ENCODE measurements around the gene TEFM.
"Not testable (repeated sequence)": the region's sequence is repeated elsewhere in the genome, so short reads cannot be mapped to it uniquely, and the experiment has no call there.

Gene TEFM

GRCh38 chr17:30906101-30906911, at the start of gene TEFM:
Gene TEFM, minus strand, starts transcription at chr17:30906238. Its CDS starts 40 bp downstream, at chr17:30906198.
- DNase-seq (ENCODE audit: low spot score) (peak; percentile 81), FAIRE-seq (no peak)

GRCh38 chr17:30954046-30954830, 48.2 kb upstream of the TEFM start:
- FAIRE-seq (no peak), DNase-seq (ENCODE audit: low spot score) (no peak)

- FAIRE-seq (no peak), DNase-seq (ENCODE audit: low spot score) (no peak)
Observed at GRCh38 chr17:30952638-30953393, 46.8 kb upstream of the TEFM start.

DNA sequence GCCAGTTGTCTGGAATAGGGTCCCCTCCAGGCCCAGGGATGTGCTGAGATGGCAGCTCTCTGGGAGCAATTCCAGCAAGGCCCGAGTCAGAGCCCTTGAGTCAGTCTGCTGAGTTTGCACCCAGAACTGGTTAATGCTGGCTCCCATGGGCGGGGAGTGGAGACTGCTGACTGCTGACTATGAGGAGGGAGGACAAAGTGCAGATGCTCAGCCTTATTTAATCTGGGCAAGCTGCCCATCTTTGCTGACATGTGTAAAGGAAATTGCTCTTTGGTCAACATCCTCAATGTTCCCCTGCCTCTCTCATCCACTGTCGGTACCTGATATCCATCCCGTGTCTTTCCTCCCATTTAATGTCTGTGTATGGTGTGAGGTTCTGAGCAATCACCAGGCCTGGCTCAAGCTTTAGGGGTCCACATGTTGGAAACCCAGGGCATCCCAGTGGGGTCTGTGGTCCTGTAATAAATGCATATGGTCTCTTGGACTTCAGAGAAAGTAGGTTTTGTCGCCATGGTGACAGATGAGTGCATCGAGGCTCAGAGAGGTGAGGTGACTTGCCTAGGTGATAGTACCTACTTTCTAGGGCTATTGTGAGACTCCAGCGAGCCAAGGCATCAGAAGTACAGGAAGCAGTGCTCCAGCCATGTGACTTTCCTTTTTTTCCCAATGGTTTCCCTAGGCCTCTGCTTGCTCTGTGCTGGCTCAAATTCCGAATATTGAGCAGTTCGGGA, 44.8 kb upstream of the TEFM start:
- FAIRE-seq (peak; percentile 83), DNase-seq (ENCODE audit: low spot score) (peak; percentile 87)

DNA sequence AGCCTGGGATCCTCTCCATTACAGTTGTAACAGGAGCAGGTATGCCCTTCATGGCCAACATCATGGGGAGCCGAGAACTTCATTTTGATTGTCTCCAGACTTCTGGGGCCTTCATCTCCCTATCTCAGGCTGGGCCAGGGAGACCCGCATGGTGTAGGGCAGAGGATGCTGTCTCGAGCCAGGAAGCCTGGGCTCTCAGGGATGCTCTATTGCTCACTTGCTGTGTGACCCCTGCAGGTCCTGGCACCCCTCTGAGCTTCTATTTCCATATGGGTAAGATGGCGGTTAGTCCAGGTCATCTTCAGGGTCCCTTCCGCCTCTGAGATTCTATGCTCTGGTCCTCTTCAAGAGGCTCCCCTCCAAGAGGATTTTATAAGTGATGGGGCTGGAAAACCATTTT, 44.2 kb upstream of the TEFM start:
- FAIRE-seq = no peak
- DNase-seq (ENCODE audit: low spot score) = no peak

- DNase-seq (ENCODE audit: low spot score) (no peak), FAIRE-seq (no peak)
Observed at GRCh38 chr17:30947796-30948195, 41.8 kb upstream of the TEFM start.

GRCh38 chr17:30942308-30943079, 36.5 kb upstream of the TEFM start:
- FAIRE-seq (peak; percentile 96), DNase-seq (ENCODE audit: low spot score) (peak; percentile 78)

- DNase-seq (ENCODE audit: low spot score) (no peak), FAIRE-seq (no peak)
Observed at GRCh38 chr17:30939051-30939689, 33.1 kb upstream of the TEFM start.

DNA sequence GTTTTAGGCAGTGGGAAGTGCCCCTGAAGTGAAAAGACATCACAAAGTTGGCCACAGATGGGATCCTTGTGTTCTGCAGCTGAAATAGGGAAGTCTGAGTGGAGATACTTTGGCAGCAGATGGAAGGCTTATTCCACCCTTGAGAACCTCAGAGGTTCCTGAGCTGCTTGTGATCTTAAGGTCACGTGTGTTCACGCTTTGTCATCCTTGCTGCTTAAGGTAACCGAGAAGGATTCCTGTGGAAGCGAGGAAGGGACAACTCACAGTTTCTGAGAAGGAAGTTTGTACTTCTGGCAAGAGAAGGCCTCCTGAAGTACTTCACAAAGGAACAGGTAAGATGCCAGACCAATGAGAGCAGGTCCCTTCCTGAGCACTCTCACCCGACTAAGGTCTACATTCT, 27.9 kb upstream of the TEFM start:
- FAIRE-seq (no peak), DNase-seq (ENCODE audit: low spot score) (no peak)

GRCh38 chr17:30931582-30931981, 25.5 kb upstream of the TEFM start:
- not testable (repeated sequence) for FAIRE-seq; DNase-seq (ENCODE audit: low spot score)

DNA sequence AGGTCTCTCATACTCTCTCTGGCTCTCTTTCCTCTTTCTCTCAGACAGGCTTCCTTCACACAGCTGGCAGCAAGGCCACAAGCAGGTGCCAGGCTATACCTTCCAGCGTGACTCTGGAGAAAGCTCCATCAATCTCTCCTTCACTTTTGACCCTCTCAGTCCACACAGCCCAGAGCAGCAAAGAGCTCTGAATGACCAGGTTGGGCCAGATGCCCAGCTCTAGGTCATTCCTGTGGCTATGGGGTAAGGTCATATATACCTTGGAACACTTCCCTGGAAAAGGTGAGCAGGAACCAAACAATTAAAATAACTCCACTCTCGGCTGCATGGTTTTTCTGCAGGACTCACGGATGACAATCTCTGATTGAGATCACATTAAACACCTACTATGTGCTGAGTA, 24.5 kb upstream of the TEFM start:
- no peak for DNase-seq (ENCODE audit: low spot score)
- FAIRE-seq = no peak

GRCh38 chr17:30929861-30930260, 23.8 kb upstream of the TEFM start:
- not testable (repeated sequence) for FAIRE-seq; DNase-seq (ENCODE audit: low spot score)

DNA sequence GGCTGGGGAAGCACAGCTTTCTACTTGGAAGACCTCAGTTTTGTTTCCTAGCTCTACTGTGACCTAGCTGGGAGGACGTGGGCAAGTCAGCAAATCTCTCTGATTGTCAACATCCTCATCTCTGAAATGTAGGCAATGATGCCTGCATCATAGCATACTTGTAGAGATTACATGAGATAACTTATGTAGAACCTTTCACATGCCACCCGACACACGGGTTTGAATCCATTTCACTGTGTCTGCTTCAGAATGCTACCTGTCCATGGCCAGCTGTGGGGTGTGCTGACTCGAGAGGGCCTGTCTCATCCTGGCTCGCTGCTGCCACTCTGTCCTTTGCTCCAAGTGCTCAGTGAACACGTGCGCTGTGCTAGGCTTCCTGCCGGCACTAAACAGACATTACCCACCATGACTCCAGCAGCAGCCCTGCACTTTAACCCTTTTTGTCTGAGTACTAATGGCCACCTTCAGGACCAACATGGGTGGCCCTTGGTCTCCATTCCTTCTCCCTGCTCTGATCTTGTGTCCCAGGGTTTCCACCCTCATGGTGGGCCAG, 23.1 kb upstream of the TEFM start:
- no peak for FAIRE-seq
- no peak for DNase-seq (ENCODE audit: low spot score)

DNA sequence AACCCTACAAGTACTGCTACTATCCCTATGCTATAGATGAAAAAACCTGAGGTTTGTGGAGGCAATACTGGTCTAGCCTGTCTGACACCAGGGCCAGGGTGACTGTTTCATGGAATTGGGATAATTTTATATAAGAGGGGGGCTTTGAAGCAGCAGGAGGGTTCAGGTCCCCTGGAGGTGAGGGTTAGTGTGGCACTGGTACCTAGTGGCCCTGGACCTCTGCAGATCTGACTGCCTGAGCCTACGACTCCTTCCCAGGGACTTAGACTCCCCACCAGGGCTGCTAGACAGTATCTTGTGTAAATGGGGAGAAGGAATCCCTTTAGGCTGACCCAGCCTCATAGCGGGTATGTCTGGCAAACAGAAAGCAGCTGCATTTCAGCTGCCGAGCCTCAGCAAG, 22.5 kb upstream of the TEFM start:
- DNase-seq (ENCODE audit: low spot score) (no peak), FAIRE-seq (no peak)

GRCh38 chr17:30927756-30928155, 21.7 kb upstream of the TEFM start:
- DNase-seq (ENCODE audit: low spot score) (no peak), FAIRE-seq (no peak)

DNA sequence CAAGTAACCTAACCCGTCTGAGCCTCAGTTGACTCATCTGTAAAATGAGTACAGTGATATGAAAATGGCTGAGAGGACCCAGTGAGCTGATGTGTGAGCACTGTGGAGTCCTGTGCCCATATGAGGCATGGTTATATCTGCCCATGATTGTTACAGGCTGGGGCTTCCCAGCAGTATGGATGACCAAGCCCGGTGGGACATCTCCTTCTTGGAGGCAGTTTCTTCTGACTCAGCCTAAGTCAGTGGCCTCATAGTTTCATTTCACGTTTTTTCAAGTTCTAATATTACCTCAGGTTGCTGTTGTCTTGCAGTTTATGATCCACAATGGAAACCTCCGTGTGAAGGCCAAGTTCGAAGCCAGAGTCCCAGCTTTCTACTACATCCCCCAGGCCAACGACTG, 20.5 kb upstream of the TEFM start:
- FAIRE-seq (no peak), DNase-seq (ENCODE audit: low spot score) (peak; percentile 20)

- FAIRE-seq (no peak), DNase-seq (ENCODE audit: low spot score) (no peak)
Observed at GRCh38 chr17:30924341-30924740, 18.3 kb upstream of the TEFM start.

DNA sequence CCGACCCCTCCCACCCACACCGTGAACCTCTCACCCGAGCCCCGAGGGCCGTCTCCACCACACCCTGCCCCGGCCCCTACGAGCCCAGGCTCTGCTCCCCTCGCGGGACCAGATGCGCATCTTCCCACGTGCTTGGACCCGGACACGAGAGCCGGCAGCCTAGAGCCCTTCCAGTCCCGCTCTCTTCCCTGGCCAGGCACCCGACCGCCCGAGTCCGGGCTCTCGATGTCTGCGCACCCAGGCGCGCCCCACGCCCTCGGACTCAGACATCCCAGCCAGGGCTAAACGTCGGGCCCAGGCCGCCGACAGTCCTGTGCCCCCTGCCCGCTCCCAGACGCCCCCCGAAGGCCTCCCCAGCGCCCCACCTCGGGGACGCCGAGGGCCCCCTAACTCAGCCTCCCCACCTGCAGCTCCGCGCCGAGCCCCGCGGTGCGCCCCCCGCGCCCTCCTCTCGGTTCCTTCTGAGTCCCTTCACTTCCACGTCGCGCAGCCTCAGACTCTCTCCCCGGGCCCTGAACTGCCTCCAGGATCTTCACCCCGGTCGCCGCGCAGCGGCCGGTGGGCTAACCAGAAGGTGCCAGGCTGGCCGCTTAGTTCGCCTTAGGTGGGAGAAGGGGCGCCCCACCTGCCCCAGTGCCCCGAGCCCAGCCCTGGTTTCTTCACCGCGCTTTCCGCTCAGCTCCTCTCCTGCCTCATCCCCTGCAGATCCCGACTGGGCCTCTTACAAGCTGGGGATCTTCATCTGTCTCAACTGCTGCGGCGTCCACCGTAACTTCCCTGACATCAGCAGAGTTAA, 16.4 kb upstream of the TEFM start:
- FAIRE-seq = no peak
- no peak for DNase-seq (ENCODE audit: low spot score)
